Fibroblast of pulmonary artery (primary cell): ENCODE data around the gene COL1A1.

Experiments used
- DNase-seq: peaks from one replicate; pipeline ENCODE4 v3.0.0-alpha.2; 2010; ENCODE audit warnings: low read depth
- H3K4me3 ChIP-seq: replicated peaks from 2 replicates; pipeline ENCODE4 v1.5.1; 2011; ENCODE audit warnings: low read depth, mild to moderate bottlenecking, control low read depth, low read length, moderate library complexity
- CTCF ChIP-seq: IDR thresholded peaks from 2 replicates; pipeline ENCODE4 v1.5.1; 2011; ENCODE audit warnings: mild to moderate bottlenecking, control low read depth, low read length, inconsistent platforms; ENCODE audit errors: missing control alignments

The COL1A1 gene

DNA sequence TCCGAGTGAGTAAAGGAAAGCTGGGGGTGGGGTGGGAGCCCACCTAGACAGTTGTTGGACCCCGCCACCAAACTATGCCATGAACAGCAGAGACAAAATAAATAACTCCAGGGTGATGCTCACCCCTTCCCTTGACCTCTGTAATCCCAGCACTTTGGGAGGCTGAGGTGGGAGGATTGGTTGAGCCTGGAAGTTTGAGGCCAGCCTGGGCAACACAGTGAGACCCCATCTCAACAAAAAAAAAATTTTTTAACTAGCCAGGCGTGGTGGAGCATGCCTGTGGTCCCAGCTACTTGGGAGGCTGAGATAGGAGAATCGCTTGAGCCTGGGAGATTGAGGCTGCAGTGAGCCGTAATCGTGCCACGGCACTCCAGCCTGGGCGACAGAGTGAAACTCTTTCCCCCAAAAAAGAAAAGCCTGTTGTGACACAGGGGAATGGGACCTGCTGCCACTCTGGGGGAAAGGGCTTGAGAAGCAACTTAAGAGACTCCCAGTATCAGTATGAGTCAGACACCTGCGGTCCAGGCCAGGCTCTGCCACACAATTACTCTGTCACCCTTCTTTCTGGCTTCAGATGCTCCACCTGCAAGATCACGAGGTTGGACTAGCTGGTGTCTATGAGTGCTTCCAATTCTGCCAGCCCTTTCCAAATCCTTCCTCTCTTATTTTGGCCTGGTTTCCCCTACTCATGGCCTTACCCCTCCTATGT is 30.6 kb downstream of the COL1A1 start:
- no peak for DNase-seq
- no peak overlapping the region for H3K4me3 ChIP-seq
- no peak for TF ChIP-seq CTCF

DNA sequence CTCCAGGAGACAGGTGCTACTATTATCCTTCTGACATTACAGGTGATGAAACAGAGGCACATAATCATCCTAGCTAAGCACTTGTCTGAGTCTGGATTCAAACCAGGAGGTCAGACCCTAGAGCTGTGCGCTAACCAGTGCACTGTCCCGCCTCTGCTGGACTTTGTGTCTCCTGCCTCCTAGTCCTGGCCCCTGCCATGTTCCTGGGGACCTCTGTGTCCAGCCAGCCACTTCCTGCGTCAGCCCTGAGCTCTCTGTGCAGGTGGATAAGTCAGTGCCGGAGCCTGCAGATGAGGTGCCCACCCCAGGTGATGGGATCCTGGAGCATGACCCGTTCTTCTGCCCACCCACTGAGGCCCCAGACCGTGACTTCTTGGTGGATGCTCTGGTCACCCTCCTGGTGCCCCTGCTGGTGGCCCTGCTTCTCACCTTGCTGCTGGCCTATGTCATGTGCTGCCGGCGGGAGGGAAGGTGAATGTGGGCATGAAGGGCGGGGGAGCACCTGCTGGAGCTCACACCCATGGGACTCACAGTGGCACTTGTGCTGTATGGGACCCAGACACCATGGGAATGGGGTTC is 31.5 kb downstream of the COL1A1 start:
- no peak overlapping the region for H3K4me3 ChIP-seq
- DNase-seq: no peak
- TF ChIP-seq CTCF: no peak

DNA sequence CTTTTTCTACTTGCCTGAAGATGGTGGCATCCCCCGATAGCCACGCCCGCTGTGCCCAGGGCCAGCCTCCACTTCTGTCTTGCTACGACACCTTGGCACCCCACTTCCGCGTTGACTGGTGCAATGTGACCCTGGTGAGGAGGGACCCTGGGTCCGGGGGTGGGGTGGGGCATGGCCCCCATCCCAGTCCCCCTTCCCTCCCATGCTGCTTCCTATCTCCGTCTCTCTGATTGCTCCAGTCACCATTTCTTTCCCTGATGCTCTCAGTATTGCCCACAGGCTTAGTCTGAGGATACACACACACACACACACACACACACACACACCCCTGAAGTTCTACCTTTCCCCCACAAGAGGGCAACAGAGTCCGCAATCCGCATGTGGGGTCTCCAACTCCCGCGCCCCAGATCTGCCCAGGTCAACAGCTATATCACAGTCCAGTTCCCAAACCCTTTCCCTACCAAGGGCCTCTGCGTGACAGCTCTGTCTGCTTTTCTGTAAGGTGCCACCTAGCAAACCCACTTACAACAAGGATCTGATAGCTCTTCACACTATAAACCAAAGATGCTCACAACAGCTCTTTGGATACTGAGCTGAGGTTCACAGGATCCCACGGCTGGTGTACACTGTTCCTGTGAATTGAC is 32.2 kb downstream of the COL1A1 start:
- H3K4me3 ChIP-seq: no peak overlapping the region
- peak; percentile 76 for DNase-seq
- TF ChIP-seq CTCF: peak; percentile 84

GRCh38 chr17:50168319-50168718 is 33.1 kb downstream of the COL1A1 start:
- no peak for TF ChIP-seq CTCF
- DNase-seq: no peak
- no peak overlapping the region for H3K4me3 ChIP-seq

GRCh38 chr17:50167371-50167770 is 34.1 kb downstream of the COL1A1 start:
- no peak for DNase-seq
- H3K4me3 ChIP-seq: no peak overlapping the region
- no peak for TF ChIP-seq CTCF

DNA sequence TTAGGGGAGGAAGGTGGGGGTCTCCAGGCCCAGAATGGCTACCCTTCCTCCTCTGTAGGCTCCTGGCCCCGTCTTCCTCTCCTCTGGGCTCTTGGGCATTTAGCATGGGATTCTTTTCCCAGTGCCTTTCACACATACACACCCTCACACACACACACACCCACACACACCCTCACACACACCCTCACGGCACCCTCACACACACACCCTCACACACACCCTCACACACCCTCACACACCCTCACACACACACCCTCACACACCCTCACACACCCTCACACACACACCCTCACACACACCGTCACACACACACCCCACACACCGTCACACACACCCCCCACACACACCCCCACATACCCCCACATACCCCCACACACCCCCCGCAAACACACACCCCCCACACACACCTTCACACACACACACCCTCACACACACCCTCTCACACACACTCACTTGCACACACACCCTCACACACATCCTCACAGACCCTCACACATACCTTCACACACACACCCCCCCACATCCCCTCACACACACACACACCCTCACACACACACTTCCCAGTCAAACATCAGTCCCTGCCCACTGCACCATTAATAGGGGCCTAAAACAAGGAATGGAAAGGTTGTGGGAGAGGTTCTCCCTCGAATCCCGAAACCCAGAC is 34.8 kb downstream of the COL1A1 start:
- no peak for TF ChIP-seq CTCF
- DNase-seq: no peak
- H3K4me3 ChIP-seq: no peak overlapping the region
